Femur (tissue), 1 donor: ENCODE measurements around the gene IL13RA1.
"Not testable (repeated sequence)": the region's sequence is repeated elsewhere in the genome, so short reads cannot be mapped to it uniquely, and the experiment has no call there.

ENCODE experiments used
- DNase-seq: peaks from one replicate; pipeline ENCODE4 v3.0.0-alpha.2; 2017

Gene IL13RA1

GRCh38 chrX:118780509-118780908 lies 53.1 kb downstream of the IL13RA1 start:
- DNase-seq = no peak

GRCh38 chrX:118780911-118781310 lies 53.5 kb downstream of the IL13RA1 start:
- no peak for DNase-seq

GRCh38 chrX:118795528-118796280 lies 68.3 kb downstream of the IL13RA1 start:
- DNase-seq = no peak

GRCh38 chrX:118802857-118803256 lies 75.5 kb downstream of the IL13RA1 start:
- DNase-seq = no peak

GRCh38 chrX:118807151-118808017 lies 80.0 kb downstream of the IL13RA1 start:
- DNase-seq = peak; percentile 59

GRCh38 chrX:118817257-118817656 lies 89.9 kb downstream of the IL13RA1 start:
- DNase-seq = not testable (repeated sequence)

- DNase-seq = peak; percentile 64
These were observed 96.1 kb downstream of the IL13RA1 start, which contains the start of gene ZCCHC12 for GRCh38 chrX:118823263-118824172. ZCCHC12 (plus strand) TSS chrX:118823824; CDS start chrX:118825245, 1,421 bp downstream.

- DNase-seq = no peak
These were observed 96.8 kb downstream of the IL13RA1 start for GRCh38 chrX:118824173-118824730.

- DNase-seq = no peak
These were observed 97.8 kb downstream of the IL13RA1 start for GRCh38 chrX:118825227-118825626.

GRCh38 chrX:118839334-118839958 lies 112.0 kb downstream of the IL13RA1 start:
- peak; percentile 82 for DNase-seq
